Smooth muscle cell (in vitro differentiated cells): ENCODE measurements around the gene TPD52L2. TPM values are rescaled to one million over a fixed set of nuclear protein-coding genes. Genes with fewer than 3 reads are reported as not detected.
"Not testable (repeated sequence)": the region's sequence is repeated elsewhere in the genome, so short reads cannot be mapped to it uniquely, and the experiment has no call there.

Experiments used
- DNase-seq: peaks from one replicate; lab custom pipeline; 2025; ENCODE audit not compliant: unreplicated experiment; lab: John Stamatoyannopoulos, UW
- H2AFZ ChIP-seq: fragments of 200-600 bp; sonication (generic); 2 replicates; pipeline ENCODE4 v1.6.0; 2016; ENCODE audit warnings: antibody characterized with exemption, low read depth, mild to moderate bottlenecking
- H3F3A ChIP-seq: fragments of 200-600 bp; sonication (generic); 2 replicates; pipeline ENCODE4 v1.6.0; 2017; ENCODE audit warnings: antibody characterized with exemption, low read depth
- H3K27ac ChIP-seq: fragments of 200-600 bp; sonication (generic); 2 replicates; pipeline ENCODE4 v1.5.1; 2016; ENCODE audit warnings: low read depth, mild to moderate bottlenecking
- H3K27me3 ChIP-seq: fragments of 200-600 bp; sonication (generic); 2 replicates; pipeline ENCODE4 v1.6.1; 2016; ENCODE audit warnings: low read depth, mild to moderate bottlenecking
- H3K36me3 ChIP-seq: fragments of 200-600 bp; sonication (generic); 2 replicates; pipeline ENCODE4 v1.5.1; 2016; ENCODE audit warnings: low read depth
- H3K4me1 ChIP-seq: fragments of 200-600 bp; sonication (generic); 2 replicates; pipeline ENCODE4 v1.5.1; 2016; ENCODE audit warnings: low read depth
- H3K4me2 ChIP-seq: fragments of 200-600 bp; sonication (generic); 2 replicates; pipeline ENCODE4 v1.6.0; 2016; ENCODE audit warnings: mild to moderate bottlenecking
- H3K4me3 ChIP-seq: fragments of 200-600 bp; sonication (generic); 2 replicates; pipeline ENCODE4 v1.5.1; 2016; ENCODE audit warnings: mild to moderate bottlenecking
- H3K79me2 ChIP-seq: fragments of 200-600 bp; sonication (generic); 2 replicates; pipeline ENCODE4 v1.6.0; 2016; ENCODE audit warnings: low read depth, mild to moderate bottlenecking
- H3K9ac ChIP-seq: fragments of 200-600 bp; sonication (generic); 2 replicates; pipeline ENCODE4 v1.6.0; 2016; ENCODE audit warnings: low read depth
- H3K9me3 ChIP-seq: fragments of 200-600 bp; sonication (generic); replicated peaks from 2 replicates; pipeline ENCODE4 v1.5.1; 2016; ENCODE audit warnings: low read depth
- H4K20me1 ChIP-seq: fragments of 200-600 bp; sonication (generic); 2 replicates; pipeline ENCODE4 v1.6.0; 2016; ENCODE audit warnings: low read depth
- WGBS: methylation state at CpG from one replicate; pipeline ENCODE4 v1.1.7; 2016; ENCODE audit warnings: low lambda C conversion rate; 5-methylcytosine and 5-hydroxymethylcytosine counted together
- polyA plus RNA-seq: library from polyadenylated mRNA; unstranded; fragments of >200 nt; fragmentation: Nextera tagmentation; extraction: Ambion mirVana; gene quantifications from 2 replicates; pipeline ENCODE4 v1.2.1, GENCODE V29; 2016
- total RNA-seq: library from RNA; depleted of rRNA; stranded (reverse); fragments of >200 nt; gene quantifications from 2 replicates; pipeline ENCODE4 v1.2.3, GENCODE V29; 2014
- TF ChIP-seq, protein P1 (sequence below): fragments of 200-600 bp; sonication (generic); IDR thresholded peaks from 2 replicates; pipeline ENCODE4 v1.5.1; 2017; ENCODE audit warnings: borderline replicate concordance, mild to moderate bottlenecking, antibody characterized with exemption; ENCODE audit not compliant: insufficient read depth, poor library complexity, severe bottlenecking

TPD52L2 gene
- total and polyA plus RNA-seq, 2 experiments from 2014 or later, result 74.4 to 93.8 TPM

GRCh38 chr20:63924241-63924640 is 59.2 kb downstream of the TPD52L2 start:
- no peak overlapping the region for H3K4me3 ChIP-seq
- 65% methylated on average over 9 of the region's 9 CpGs for WGBS
- H3K9me3 ChIP-seq, result no peaks in the 10 kb centered on the region
- H3K36me3 ChIP-seq, result no peaks in the 10 kb centered on the region
- H3K79me2 ChIP-seq, result peaks cover 68% of the 10 kb centered on the region
- no peak for DNase-seq
- peaks cover 92% of the 10 kb centered on the region for H4K20me1 ChIP-seq
- TF ChIP-seq, protein P1, sequence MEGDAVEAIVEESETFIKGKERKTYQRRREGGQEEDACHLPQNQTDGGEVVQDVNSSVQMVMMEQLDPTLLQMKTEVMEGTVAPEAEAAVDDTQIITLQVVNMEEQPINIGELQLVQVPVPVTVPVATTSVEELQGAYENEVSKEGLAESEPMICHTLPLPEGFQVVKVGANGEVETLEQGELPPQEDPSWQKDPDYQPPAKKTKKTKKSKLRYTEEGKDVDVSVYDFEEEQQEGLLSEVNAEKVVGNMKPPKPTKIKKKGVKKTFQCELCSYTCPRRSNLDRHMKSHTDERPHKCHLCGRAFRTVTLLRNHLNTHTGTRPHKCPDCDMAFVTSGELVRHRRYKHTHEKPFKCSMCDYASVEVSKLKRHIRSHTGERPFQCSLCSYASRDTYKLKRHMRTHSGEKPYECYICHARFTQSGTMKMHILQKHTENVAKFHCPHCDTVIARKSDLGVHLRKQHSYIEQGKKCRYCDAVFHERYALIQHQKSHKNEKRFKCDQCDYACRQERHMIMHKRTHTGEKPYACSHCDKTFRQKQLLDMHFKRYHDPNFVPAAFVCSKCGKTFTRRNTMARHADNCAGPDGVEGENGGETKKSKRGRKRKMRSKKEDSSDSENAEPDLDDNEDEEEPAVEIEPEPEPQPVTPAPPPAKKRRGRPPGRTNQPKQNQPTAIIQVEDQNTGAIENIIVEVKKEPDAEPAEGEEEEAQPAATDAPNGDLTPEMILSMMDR, result no peak
- no peaks in the 10 kb centered on the region for H3F3A ChIP-seq
- H3K9ac ChIP-seq, result no peak overlapping the region
- no peak overlapping the region for H3K4me2 ChIP-seq
- H3K27me3 ChIP-seq, result no peaks in the 10 kb centered on the region
- H2AFZ ChIP-seq, result no peak overlapping the region
- no peaks in the 10 kb centered on the region for H3K4me1 ChIP-seq
- no peak overlapping the region for H3K27ac ChIP-seq

- H3F3A ChIP-seq, result no peaks in the 10 kb centered on the region
- H2AFZ ChIP-seq, result no peak overlapping the region
- H3K9ac ChIP-seq, result no peak overlapping the region
- no peak for DNase-seq
- no peaks in the 10 kb centered on the region for H3K36me3 ChIP-seq
- WGBS, result 92% methylated on average over 8 of the region's 8 CpGs
- H3K4me2 ChIP-seq, result no peak overlapping the region
- TF ChIP-seq, protein P1, result no peak
- no peak overlapping the region for H3K27ac ChIP-seq
- peaks cover 84% of the 10 kb centered on the region for H4K20me1 ChIP-seq
- peaks cover 55% of the 10 kb centered on the region for H3K79me2 ChIP-seq
- no peaks in the 10 kb centered on the region for H3K4me1 ChIP-seq
- H3K27me3 ChIP-seq, result no peaks in the 10 kb centered on the region
- H3K9me3 ChIP-seq, result no peaks in the 10 kb centered on the region
- no peak overlapping the region for H3K4me3 ChIP-seq
These were observed 61.2 kb downstream of the TPD52L2 start for GRCh38 chr20:63926298-63926697.

GRCh38 chr20:63929071-63929470 is 64.0 kb downstream of the TPD52L2 start:
- no peaks in the 10 kb centered on the region for H3K4me1 ChIP-seq
- WGBS, result over 99% methylated on average over 26 of the region's 26 CpGs
- H3K27me3 ChIP-seq, result no peaks in the 10 kb centered on the region
- no peak overlapping the region for H3K27ac ChIP-seq
- H3F3A ChIP-seq, result no peaks in the 10 kb centered on the region
- H3K9ac ChIP-seq, result no peak overlapping the region
- H3K9me3 ChIP-seq, result no peaks in the 10 kb centered on the region
- H2AFZ ChIP-seq, result no peak overlapping the region
- no peak for DNase-seq
- H3K4me2 ChIP-seq, result no peak overlapping the region
- H4K20me1 ChIP-seq, result peaks cover 79% of the 10 kb centered on the region
- TF ChIP-seq, protein P1, result no peak
- H3K79me2 ChIP-seq, result peaks cover 28% of the 10 kb centered on the region
- no peak overlapping the region for H3K4me3 ChIP-seq
- H3K36me3 ChIP-seq, result no peaks in the 10 kb centered on the region

DNA sequence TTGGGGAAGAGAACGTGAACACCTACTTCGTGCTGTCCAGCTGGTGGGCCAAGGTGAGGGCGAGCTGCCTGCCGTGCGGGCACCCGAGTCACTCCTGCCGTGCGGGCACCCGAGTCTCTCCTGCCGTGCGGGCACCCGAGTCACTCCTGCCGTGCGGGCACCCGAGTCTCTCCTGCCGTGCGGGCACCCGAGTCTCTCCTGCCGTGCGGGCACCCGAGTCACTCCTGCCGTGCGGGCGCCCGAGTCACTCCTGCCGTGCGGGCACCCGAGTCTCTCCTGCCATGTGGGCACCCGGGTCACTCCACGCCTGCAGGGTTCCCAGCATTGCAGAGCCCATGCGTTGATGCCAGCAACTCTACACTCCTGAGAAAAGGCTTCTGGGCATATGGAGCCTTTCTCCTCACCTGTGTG is 64.4 kb downstream of the TPD52L2 start:
- H3K4me3 ChIP-seq, H3K9ac ChIP-seq, H3K4me2 ChIP-seq, H3K36me3 ChIP-seq, H3K27ac ChIP-seq, DNase-seq, H3F3A ChIP-seq, H2AFZ ChIP-seq, H3K9me3 ChIP-seq, H3K27me3 ChIP-seq, H3K4me1 ChIP-seq: not testable (repeated sequence)
- Histone ChIP-seq H4K20me1 (peaks cover 79% of the 10 kb centered on the region), H3K79me2 (peaks cover 28% of the 10 kb centered on the region)
- WGBS, result over 99% methylated on average over 28 of the region's 31 CpGs
